K562 (cell line): ENCODE measurements around the gene ZNF564. TPM values are rescaled to one million over a fixed set of nuclear protein-coding genes. Genes with fewer than 3 reads are reported as not detected.

Experiments used
- ATAC-seq: fragments of 200-7000 bp; cut with Tn5 transposase; 3 replicates; pipeline ENCODE4 v1.9.1; 2020; ENCODE audit warnings: moderate library complexity
- BruUV-seq: library from RNA; stranded (reverse); fragments of 400-500 nt; replicated peaks from 2 replicates; lab custom pipeline; 2021; lab: Mats Ljungman, UMichigan
- CTCF ChIA-PET: fragments of 300-600 bp; formaldehyde crosslinking; extraction: SDS; loops from one replicate; lab custom pipeline; 2021; ENCODE audit warnings: low intra/inter-chr PET ratio; lab: Yijun Ruan, JAX
- POLR2A ChIA-PET: fragments of 300-600, 350-650 bp; sonication (Branson Sonifier 250); formaldehyde crosslinking; extraction: SDS; loops from one replicate; lab custom pipeline; 2021; ENCODE audit warnings: antibody characterized with exemption, inconsistent platforms; lab: Yijun Ruan, JAX
- DNase-seq, 4 experiments: peaks; one replicate each; pipeline versions ENCODE4 v3.0.0 to v3.0.0-alpha.2; 2011 to 2018; ENCODE audit warnings: low spot score in 3 of 4, mixed read lengths in 3 of 4; ENCODE audit errors: extremely low read depth in 1 of 4
- FAIRE-seq: peaks from 2 replicates; lab custom pipeline; 2011; peaks lifted over from hg19 to GRCh38; lab: Jason Lieb, UNC
- H2AFZ ChIP-seq: 2 replicates; pipeline ENCODE4 v1.6.0; 2011; ENCODE audit warnings: low read depth, low read length, control low read depth, inconsistent platforms
- H3K27ac ChIP-seq: fragments of 200-600 bp; 3 replicates; pipeline ENCODE4 v1.8.0; 2011; ENCODE audit warnings: low read depth, mild to moderate bottlenecking, control low read depth, inconsistent platforms, low read length, moderate library complexity, mixed read lengths; ENCODE audit errors: extremely low read depth
- H3K27me3 ChIP-seq, 2 experiments: fragments of 300-600 bp in 1 of 2; 2 replicates in 1 of 2; 3 replicates in 1 of 2; pipeline versions ENCODE4 v1.6.0 to v1.8.0; 2011; ENCODE audit warnings: inconsistent platforms in 2 of 2, low read length in 2 of 2, mild to moderate bottlenecking in 1 of 2, mixed read lengths in 1 of 2, moderate library complexity in 1 of 2; ENCODE audit not compliant: control insufficient read depth in 2 of 2, insufficient read depth in 2 of 2
- H3K36me3 ChIP-seq: fragments of 300-600 bp; 3 replicates; pipeline ENCODE4 v1.8.0; 2011; ENCODE audit warnings: mild to moderate bottlenecking, low read length, inconsistent platforms; ENCODE audit not compliant: control insufficient read depth, insufficient read depth
- H3K4me1 ChIP-seq, 2 experiments: fragments of 200-600 bp in 1 of 2; replicated peaks in 1 of 2; 2 replicates in 1 of 2; 3 replicates in 1 of 2; pipeline versions ENCODE4 v1.5.1 to v1.8.0; 2011; ENCODE audit warnings: inconsistent platforms in 2 of 2, low read length in 2 of 2, mild to moderate bottlenecking in 1 of 2, mixed read lengths in 1 of 2, moderate library complexity in 1 of 2; ENCODE audit not compliant: control insufficient read depth in 2 of 2, insufficient read depth in 2 of 2
- H3K4me2 ChIP-seq: 2 replicates; pipeline ENCODE4 v1.6.1; 2011; ENCODE audit warnings: low read length, control low read depth, inconsistent platforms, mixed read lengths; ENCODE audit not compliant: insufficient read depth
- H3K4me3 ChIP-seq: fragments of 200-600 bp; sonication (generic), shearing (Covaris generic); 2 replicates; pipeline ENCODE4 v1.5.1; 2016; ENCODE audit warnings: control low read depth, inconsistent platforms
- H3K79me2 ChIP-seq: fragments of 200-600 bp; 3 replicates; pipeline ENCODE4 v1.8.0; 2011; ENCODE audit warnings: low read length, inconsistent platforms; ENCODE audit not compliant: control insufficient read depth, insufficient read depth
- H3K9ac ChIP-seq, 2 experiments: 2 replicates each; pipeline versions ENCODE4 v1.6.0 to v1.6.1; 2011; ENCODE audit warnings: low read depth in 2 of 2, low read length in 2 of 2, control low read depth in 1 of 2, inconsistent platforms in 1 of 2, mild to moderate bottlenecking in 1 of 2, mixed read lengths in 1 of 2; ENCODE audit not compliant: insufficient read depth in 1 of 2
- H3K9me1 ChIP-seq: one replicate; pipeline ENCODE4 v1.6.0; 2011; ENCODE audit warnings: inconsistent platforms, mild to moderate bottlenecking, low read length, moderate library complexity; ENCODE audit not compliant: control insufficient read depth, insufficient read depth
- H3K9me3 ChIP-seq: replicated peaks from 2 replicates; pipeline ENCODE4 v1.5.1; 2011; ENCODE audit warnings: low read depth, low read length, inconsistent platforms; ENCODE audit not compliant: control insufficient read depth, insufficient read depth
- H4K20me1 ChIP-seq: replicated peaks from 2 replicates; pipeline ENCODE4 v1.6.1; 2011; ENCODE audit warnings: low read length, inconsistent platforms, mixed read lengths; ENCODE audit not compliant: control insufficient read depth, insufficient read depth
- ADNP ChIP-seq: fragments of 200-800 bp; sonication (Bioruptor generic); IDR thresholded peaks from 2 replicates; pipeline ENCODE4 v1.6.1; 2016; ENCODE audit warnings: missing genetic modification characterization, missing compliant biosample characterization
- ARNT ChIP-seq, 2 experiments: fragments of 450-650 bp; IDR thresholded peaks; 2 replicates each; pipeline ENCODE4 v1.6.1; 2016; ENCODE audit warnings: mild to moderate bottlenecking in 1 of 2
- CBX1 ChIP-seq: sonication (generic); IDR thresholded peaks from 2 replicates; pipeline ENCODE4 v1.6.1; 2016; ENCODE audit warnings: antibody characterized with exemption, low read depth, mild to moderate bottlenecking
- DEAF1 ChIP-seq: fragments of 450-650 bp; formaldehyde crosslinking; IDR thresholded peaks from 2 replicates; pipeline ENCODE4 v1.4.0; 2020; ENCODE audit warnings: mild to moderate bottlenecking, moderate library complexity
- EP300 ChIP-seq: IDR thresholded peaks from 2 replicates; pipeline ENCODE4 v1.6.1; 2012; ENCODE audit warnings: low read length, improper control_type of control experiment
- ESRRA ChIP-seq: fragments of 450-650 bp; IDR thresholded peaks from 2 replicates; pipeline ENCODE4 v1.6.1; 2014; ENCODE audit warnings: low read depth, mild to moderate bottlenecking, moderate library complexity, borderline replicate concordance
- PHF8 ChIP-seq: fragments of 200-600 bp; sonication (generic); IDR thresholded peaks from 2 replicates; pipeline ENCODE4 v1.6.1; 2012; ENCODE audit warnings: mixed run types, mild to moderate bottlenecking, inconsistent platforms, low read length, moderate library complexity, borderline replicate concordance
- POLR2AphosphoS5 ChIP-seq: IDR thresholded peaks from 2 replicates; pipeline ENCODE4 v1.6.1; 2011; ENCODE audit warnings: mild to moderate bottlenecking, low read depth, low read length, moderate library complexity; ENCODE audit not compliant: control insufficient read depth, insufficient read depth
- POLR2H ChIP-seq: IDR thresholded peaks from 2 replicates; pipeline ENCODE4 v1.6.1; 2016; ENCODE audit warnings: missing genetic modification characterization, low read depth, mild to moderate bottlenecking, control low read depth, missing compliant biosample characterization, moderate library complexity
- RHOXF2B ChIP-seq: fragments of 250-450 bp; sonication (Bioruptor Pico); conservative IDR thresholded peaks from 2 replicates; pipeline ENCODE4 v1.5.1; 2021
- SAFB2 ChIP-seq: fragments of 200-400 bp; formaldehyde crosslinking; IDR thresholded peaks from 2 replicates; pipeline ENCODE4 v1.6.1; 2018; ENCODE audit warnings: borderline replicate concordance, low read length, low read depth, moderate library complexity; ENCODE audit not compliant: severe bottlenecking
- TBP ChIP-seq: optimal IDR thresholded peaks from 2 replicates; pipeline ENCODE3; 2011; ENCODE audit warnings: low read depth, low read length, improper control_type of control experiment
- TFAP4 ChIP-seq: sonication (generic); formaldehyde crosslinking; IDR thresholded peaks from 2 replicates; pipeline ENCODE4 v1.8.0; 2022; ENCODE audit warnings: missing genetic modification reagents, mild to moderate bottlenecking, moderate library complexity, borderline replicate concordance
- TFE3 ChIP-seq: fragments of 450-650 bp; formaldehyde crosslinking; IDR thresholded peaks from 2 replicates; pipeline ENCODE4 v1.4.0; 2020; ENCODE audit warnings: mild to moderate bottlenecking, mixed read lengths
- TRIM28 ChIP-seq: fragments of 450-650 bp; IDR thresholded peaks from 2 replicates; pipeline ENCODE4 v1.6.1; 2017
- ZNF3 ChIP-seq: fragments of 250-450 bp; sonication (Bioruptor Pico); IDR thresholded peaks from 2 replicates; pipeline ENCODE4 v1.5.0; 2021; ENCODE audit warnings: mild to moderate bottlenecking, moderate library complexity
- ZNF561 ChIP-seq: fragments of 450-650 bp; formaldehyde crosslinking; conservative IDR thresholded peaks from 2 replicates; pipeline ENCODE4 v1.4.0; 2020; ENCODE audit warnings: mild to moderate bottlenecking, moderate library complexity
- ZSCAN32 ChIP-seq: fragments of 450-650 bp; formaldehyde crosslinking; IDR thresholded peaks from 2 replicates; pipeline ENCODE4 v1.4.0; 2020; ENCODE audit warnings: mild to moderate bottlenecking, moderate library complexity
- WGBS: fragments of 100-300 bp; shearing (Covaris generic); methylation state at CpG from one replicate; pipeline ENCODE4 v1.1.6; 2016; ENCODE audit warnings: low coverage, mixed read lengths; ENCODE audit not compliant: insufficient coverage; ENCODE audit errors: missing lambda C conversion rate; 5-methylcytosine and 5-hydroxymethylcytosine counted together
- in situ Hi-C: fragments of 300-500 bp; cut with MboI; formaldehyde crosslinking; loops from 4 replicates; pipeline ENCODE4 v1.15.0; 2018; ENCODE audit warnings: inconsistent platforms, mixed read lengths
- intact Hi-C: fragments of 100-400 bp; cut with micrococcal nuclease; formaldehyde crosslinking; loops from 2 replicates; pipeline ENCODE4 v1.14.2; 2022
- polyA plus RNA-seq, 8 experiments: library from polyadenylated mRNA; depleted of rRNA in 4 of 8; stranded (reverse) in 5 of 8; unstranded in 3 of 8; fragments of >200 nt; fragmentation: Nextera tagmentation in 2 of 8; fragmentation: Illumina TruSeq in 1 of 8; extraction: Ambion mirVana in 2 of 8; extraction: Trizol in 1 of 8; gene quantifications; 2 replicates each; pipeline versions ENCODE4 v1.2.1 to v1.2.3, GENCODE V29; 2011 to 2014; ENCODE audit warnings: inconsistent platforms in 1 of 8, missing spikeins in 1 of 8
- total RNA-seq, 7 experiments: library from RNA; depleted of rRNA in 6 of 7; stranded (reverse); fragments of >200 nt in 6 of 7; fragmentation: Illumina TruSeq in 2 of 7; extraction: Trizol in 2 of 7; gene quantifications; 2 replicates each; pipeline versions ENCODE4 v1.2.1 to v1.2.3, GENCODE V29; 2011 to 2021; ENCODE audit warnings: low replicate concordance in 1 of 7

The ZNF564 gene
- total and polyA plus RNA-seq, 9 of the 15 experiments (the other 6 are each of a cell fraction or from before 2014, with no cell fraction given): 1.4 to 8.1 (median 5.6) TPM

DNA sequence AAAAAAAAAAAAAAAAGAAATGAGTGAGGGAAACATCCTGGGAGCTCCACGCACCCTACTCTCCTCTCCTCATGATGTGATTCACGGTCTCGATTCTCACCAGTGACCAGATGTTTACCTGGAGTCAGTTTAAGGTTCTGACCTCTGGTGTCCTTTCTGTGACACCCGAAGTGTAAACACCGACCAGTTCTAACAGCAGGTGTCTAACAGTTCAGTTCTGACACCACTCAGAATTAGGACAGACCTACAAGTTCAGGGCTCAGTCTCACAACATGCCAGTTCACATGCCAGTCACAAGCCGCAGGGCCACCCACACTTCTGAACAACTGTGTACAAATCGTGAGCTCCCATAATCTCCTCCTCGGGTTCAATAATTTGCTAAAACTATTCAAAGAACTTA lies 6.0 kb downstream of the ZNF564 start (continued):
- TF ChIP-seq ADNP (tag): 0 out of 2 replicates have a peak, but pooled peaks have one; percentile 9
- TF ChIP-seq POLR2H (tag): no peak
- peak; percentile 44; the same call in 1 of the 2 replicates for TF ChIP-seq ESRRA

GRCh38 chr19:12544401-12544876 lies 6.8 kb downstream of the ZNF564 start:
- WGBS: 0% methylated on average over 5 of the region's 5 CpGs
- peak overlapping the region; percentile 95 for H3K27ac ChIP-seq
- peaks cover 52% of the 10 kb centered on the region for H3K9me3 ChIP-seq
- peaks cover 54% of the 10 kb centered on the region for H3K36me3 ChIP-seq
- no TSS peak for BruUV-seq
- no peaks in the 10 kb centered on the region for H3K27me3 ChIP-seq
- peak; percentile 69 to 99 (median 80) for DNase-seq
- ChIA-PET CTCF (no interaction called here), POLR2A (no interaction called here)
- peak; percentile 92 for ATAC-seq
- in situ Hi-C loops: no loop called here
- H3K9me1 ChIP-seq: no peaks in the 10 kb centered on the region
- H3K4me2 ChIP-seq: peak overlapping the region; percentile 81
- H3K4me1 ChIP-seq: peaks cover 26 to 33% of the 10 kb centered on the region in 2 experiments
- H4K20me1 ChIP-seq: no peaks in the 10 kb centered on the region
- peak overlapping the region; percentile 44 for H2AFZ ChIP-seq
- H3K4me3 ChIP-seq: no peak overlapping the region; the same call in 1 of the 2 replicates
- FAIRE-seq: peak; percentile 98
- peak overlapping the region in 1 of 2 experiments; percentile 62; a peak in 2 of 4 replicates for H3K9ac ChIP-seq
- intact Hi-C loops: no loop called here
- H3K79me2 ChIP-seq: peaks cover 64% of the 10 kb centered on the region
- TF ChIP-seq PHF8 (no peak), ZSCAN32 (no peak), TFAP4 (CRISPR knock-in tag) (peak; percentile 85; the same call in 1 of the 2 replicates), RHOXF2B (no peak), TBP (peak; percentile 24), ZNF3 (CRISPR knock-in tag) (no peak), ZNF561 (CRISPR knock-in tag) (no peak), DEAF1 (CRISPR knock-in tag) (no peak), EP300 (peak; percentile 97), TRIM28 (no peak; the same call in 1 of the 2 replicates), POLR2AphosphoS5 (peak; percentile 95), CBX1 (peak; percentile 4; the same call in 1 of the 2 replicates), SAFB2 (no peak), TFE3 (CRISPR knock-in tag) (no peak; the same call in 1 of the 2 replicates), ARNT (IDR thresholded peaks at IDR 0.05) (peak; percentile 81 to 83; a peak in 3 of 4 replicates)
